ENCODE results near the gene SMYD4. TPM values are rescaled to one million over a fixed set of nuclear protein-coding genes. Genes with fewer than 3 reads are reported as not detected.

SMYD4 gene
- polyA plus RNA-seq, 1 donor from 2014 or later: 6.8 TPM

GRCh38 chr17:1762901-1763898, 66.5 kb downstream of the SMYD4 start:
- no peaks in the 10 kb centered on the region for H4K20me1 ChIP-seq (ENCODE audit: insufficient read depth)
- no peaks in the 10 kb centered on the region for H3K9me3 ChIP-seq (ENCODE audit: low read length)
- H3K27ac ChIP-seq (ENCODE audit: low read length): no peak overlapping the region
- no peaks in the 10 kb centered on the region for H3K79me2 ChIP-seq (replicated peaks; ENCODE audit: insufficient read depth, low read length)
- no peak overlapping the region for H2AFZ ChIP-seq (ENCODE audit: low read depth, low read length)
- H3K4me3 ChIP-seq (ENCODE audit: low read length): no peak overlapping the region
- H3K9me2 ChIP-seq (ENCODE audit: insufficient read depth, low read length): no peaks in the 10 kb centered on the region
- TF ChIP-seq POLR2AphosphoS5 (IDR thresholded peaks at IDR 0.05) (no peak), SMC3 (conservative IDR thresholded peaks at IDR 0.05; ENCODE audit: poor library complexity) (no peak), CTCF (IDR thresholded peaks at IDR 0.05; ENCODE audit: poor library complexity, severe bottlenecking) (no peak), MXI1 (conservative IDR thresholded peaks at IDR 0.05; ENCODE audit: poor library complexity, severe bottlenecking) (no peak), TAF1 (IDR thresholded peaks at IDR 0.05; ENCODE audit: low read depth) (no peak), EZH2 (IDR thresholded peaks at IDR 0.05; ENCODE audit: borderline replicate concordance, insufficient read depth, low read length, poor library complexity, severe bottlenecking) (no peak), EP300 (conservative IDR thresholded peaks at IDR 0.05; ENCODE audit: poor library complexity, severe bottlenecking) (no peak), REST (IDR thresholded peaks at IDR 0.05; ENCODE audit: borderline replicate concordance) (no peak), RAD21 (conservative IDR thresholded peaks at IDR 0.05) (no peak)
- no peaks in the 10 kb centered on the region for H3K27me3 ChIP-seq (ENCODE audit: insufficient read depth, low read depth, low read length)
- H3F3A ChIP-seq (ENCODE audit: insufficient read depth, low read length, poor library complexity, severe bottlenecking): no peaks in the 10 kb centered on the region
- H3K36me3 ChIP-seq (ENCODE audit: insufficient read depth, low read length): no peaks in the 10 kb centered on the region
- H3K9ac ChIP-seq (ENCODE audit: low read length): no peak overlapping the region
- H3K4me2 ChIP-seq (ENCODE audit: low read length): no peak overlapping the region

GRCh38 chr17:1762233-1762900, 67.3 kb downstream of the SMYD4 start:
- no peaks in the 10 kb centered on the region for H4K20me1 ChIP-seq (ENCODE audit: insufficient read depth)
- H3K4me3 ChIP-seq (ENCODE audit: low read length): no peak overlapping the region
- H3K36me3 ChIP-seq (ENCODE audit: insufficient read depth, low read length): no peaks in the 10 kb centered on the region
- no peak overlapping the region for H3K9ac ChIP-seq (ENCODE audit: low read length)
- H3K79me2 ChIP-seq (replicated peaks; ENCODE audit: insufficient read depth, low read length): no peaks in the 10 kb centered on the region
- H3F3A ChIP-seq (ENCODE audit: insufficient read depth, low read length, poor library complexity, severe bottlenecking): no peaks in the 10 kb centered on the region
- H3K27ac ChIP-seq (ENCODE audit: low read length): no peak overlapping the region
- no peak overlapping the region for H3K4me2 ChIP-seq (ENCODE audit: low read length)
- no peak overlapping the region for H2AFZ ChIP-seq (ENCODE audit: low read depth, low read length)
- H3K27me3 ChIP-seq (ENCODE audit: insufficient read depth, low read depth, low read length): no peaks in the 10 kb centered on the region
- H3K9me2 ChIP-seq (ENCODE audit: insufficient read depth, low read length): no peaks in the 10 kb centered on the region
- TF ChIP-seq EP300 (conservative IDR thresholded peaks at IDR 0.05; ENCODE audit: poor library complexity, severe bottlenecking): no peak
- TF ChIP-seq TAF1 (IDR thresholded peaks at IDR 0.05; ENCODE audit: low read depth): no peak
- H3K9me3 ChIP-seq (ENCODE audit: low read length): no peaks in the 10 kb centered on the region

All from neural cell (in vitro differentiated cells).